ENCODE results near the gene SMIM1.

SMIM1 gene

GRCh38 chr1:3727825-3728776, 44.4 kb upstream of the SMIM1 start:
- Mint-ChIP-seq H3K27ac (no peak overlapping the region), H3K4me3 (no peak overlapping the region), H3K36me3 (ENCODE audit: low read depth) (no peaks in the 10 kb centered on the region), H3K4me1 (peaks cover 5% of the 10 kb centered on the region), H3K27me3 (ENCODE audit: low read depth) (peaks cover 12% of the 10 kb centered on the region), H3K9me3 (no peaks in the 10 kb centered on the region)
- no peak for TF ChIP-seq CTCF (IDR thresholded peaks at IDR 0.05; ENCODE audit: unreplicated experiment in 3 of 3)

GRCh38 chr1:3729594-3730542, 42.7 kb upstream of the SMIM1 start:
- no peak for TF ChIP-seq CTCF (IDR thresholded peaks at IDR 0.05; ENCODE audit: unreplicated experiment in 3 of 3)
- Mint-ChIP-seq H3K9me3 (no peaks in the 10 kb centered on the region), H3K4me3 (no peak overlapping the region)

GRCh38 chr1:3730543-3731247, 41.9 kb upstream of the SMIM1 start:
- H3K4me3 Mint-ChIP-seq: no peak overlapping the region
- peaks cover under 1% of the 10 kb centered on the region for H3K36me3 Mint-ChIP-seq (ENCODE audit: low read depth)
- TF ChIP-seq CTCF (IDR thresholded peaks at IDR 0.05; ENCODE audit: unreplicated experiment in 3 of 3): no peak
- H3K27me3 Mint-ChIP-seq (ENCODE audit: low read depth): peaks cover 7% of the 10 kb centered on the region
- no peaks in the 10 kb centered on the region for H3K9me3 Mint-ChIP-seq
- peaks cover 9% of the 10 kb centered on the region for H3K4me1 Mint-ChIP-seq
- no peak overlapping the region for H3K27ac Mint-ChIP-seq

More at GRCh38 chr1:3729594-3730542, 42.7 kb upstream of the SMIM1 start:
- Mint-ChIP-seq H3K36me3 (ENCODE audit: low read depth) (no peaks in the 10 kb centered on the region), H3K4me1 (peaks cover 5% of the 10 kb centered on the region), H3K27ac (no peak overlapping the region), H3K27me3 (ENCODE audit: low read depth) (peaks cover 7% of the 10 kb centered on the region)

GRCh38 chr1:3731583-3732433, 40.7 kb upstream of the SMIM1 start:
- H3K27me3 Mint-ChIP-seq (ENCODE audit: low read depth): peaks cover 7% of the 10 kb centered on the region
- H3K4me1 Mint-ChIP-seq: peaks cover 14% of the 10 kb centered on the region
- H3K36me3 Mint-ChIP-seq (ENCODE audit: low read depth): peaks cover 5% of the 10 kb centered on the region
- no peak overlapping the region for H3K27ac Mint-ChIP-seq
- no peak for TF ChIP-seq CTCF (IDR thresholded peaks at IDR 0.05; ENCODE audit: unreplicated experiment in 3 of 3)
- no peaks in the 10 kb centered on the region for H3K9me3 Mint-ChIP-seq
- H3K4me3 Mint-ChIP-seq: no peak overlapping the region

Data from nephron (organoid).